ENCODE data around the gene B3GALNT2.

B3GALNT2 gene

DNA sequence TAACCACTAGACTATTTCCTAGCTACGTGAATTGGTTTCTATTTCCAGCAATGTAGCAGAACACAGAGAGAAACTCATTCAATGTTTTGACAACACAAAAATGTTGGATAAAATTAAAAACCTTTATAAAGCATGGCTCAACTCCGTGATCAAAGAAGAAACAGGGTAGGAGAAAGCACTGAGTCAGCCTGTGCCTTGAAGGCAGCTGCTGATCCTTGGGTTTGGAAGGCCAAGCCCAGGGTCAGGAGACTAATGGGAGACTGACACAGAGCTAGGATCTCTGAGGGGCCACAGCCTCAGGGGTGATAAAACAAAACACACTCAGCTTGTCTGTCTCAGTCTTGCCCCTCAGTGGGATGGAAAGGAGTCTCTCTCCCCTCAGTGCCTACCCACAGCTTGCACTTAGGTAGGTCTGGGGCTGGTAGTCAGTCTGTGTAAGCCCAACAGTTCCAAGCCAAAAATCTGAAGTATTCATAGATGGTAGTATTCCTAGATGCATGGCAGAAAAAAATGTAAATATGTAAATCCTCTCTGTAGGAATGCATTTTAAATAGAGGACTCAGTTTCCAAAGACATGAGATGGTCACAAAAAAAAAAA, 53.3 kb downstream of the B3GALNT2 start:
- DNase-seq: no peak

DNA sequence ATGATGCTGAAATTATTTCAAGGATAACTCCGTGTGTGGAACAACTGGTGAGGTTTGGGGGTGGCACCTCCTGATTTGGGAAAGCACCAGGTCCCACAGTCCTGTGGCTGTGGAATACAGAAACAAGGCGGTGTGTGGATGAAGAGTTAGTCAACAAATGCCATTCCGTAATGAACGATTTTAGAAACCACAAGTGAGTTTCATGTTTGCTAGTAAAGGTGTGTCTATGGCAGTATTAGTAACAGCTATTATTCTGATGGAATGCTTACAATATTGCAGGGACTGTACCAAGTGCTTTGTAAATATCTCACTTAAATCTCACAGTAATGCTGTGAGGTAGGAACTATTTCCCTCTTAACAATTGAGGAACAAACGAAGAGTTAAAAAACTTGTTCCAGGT, 53.8 kb downstream of the B3GALNT2 start:
- no peak for DNase-seq

DNA sequence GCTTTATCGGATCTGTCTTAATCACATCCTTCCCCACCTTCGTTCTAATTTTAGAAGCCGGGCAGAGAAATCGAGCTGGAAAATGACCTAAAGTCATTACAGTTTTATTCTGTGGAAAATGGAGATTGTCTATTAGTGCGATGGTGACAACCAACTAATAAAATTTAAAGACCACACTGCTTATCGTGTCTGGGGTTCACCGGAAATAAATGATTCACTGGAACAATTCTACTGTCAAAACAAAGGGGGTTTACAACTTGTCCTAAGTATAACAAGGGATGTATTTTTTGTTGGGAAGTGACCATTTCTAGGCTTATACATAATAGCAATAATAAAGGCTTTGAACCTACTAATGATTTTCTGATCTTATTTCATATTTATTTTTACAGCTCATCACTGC, 55.6 kb downstream of the B3GALNT2 start:
- DNase-seq: no peak

DNA sequence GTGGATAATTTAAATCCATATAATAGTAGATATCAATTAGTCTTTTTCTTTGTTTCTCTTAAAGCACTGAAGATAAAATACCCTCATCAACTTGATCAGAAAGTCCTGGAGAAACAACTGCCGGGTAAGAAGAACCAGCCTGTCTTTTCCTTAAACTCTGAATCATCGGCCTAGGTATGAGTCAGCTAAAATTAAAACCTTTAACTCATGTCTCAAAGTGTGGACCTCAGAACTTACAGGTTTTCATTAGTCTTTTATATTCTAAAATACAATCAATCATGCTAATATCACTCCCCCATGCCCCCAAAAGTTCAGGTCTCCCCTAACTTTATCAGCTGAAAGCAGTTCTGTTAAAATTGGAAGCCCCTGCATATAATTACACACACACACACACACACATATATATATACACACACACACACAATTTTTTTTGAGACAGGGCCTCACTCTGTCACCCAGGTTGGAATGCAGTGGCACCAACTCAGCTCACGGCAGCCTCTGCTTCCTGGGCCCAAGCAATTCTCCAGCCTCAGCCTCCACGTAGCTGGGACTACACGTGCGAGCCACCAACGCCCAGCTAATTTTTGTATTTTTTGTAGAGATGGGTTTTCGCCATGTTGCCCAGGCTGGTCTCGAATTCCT, 61.3 kb downstream of the B3GALNT2 start:
- DNase-seq: no peak

DNA sequence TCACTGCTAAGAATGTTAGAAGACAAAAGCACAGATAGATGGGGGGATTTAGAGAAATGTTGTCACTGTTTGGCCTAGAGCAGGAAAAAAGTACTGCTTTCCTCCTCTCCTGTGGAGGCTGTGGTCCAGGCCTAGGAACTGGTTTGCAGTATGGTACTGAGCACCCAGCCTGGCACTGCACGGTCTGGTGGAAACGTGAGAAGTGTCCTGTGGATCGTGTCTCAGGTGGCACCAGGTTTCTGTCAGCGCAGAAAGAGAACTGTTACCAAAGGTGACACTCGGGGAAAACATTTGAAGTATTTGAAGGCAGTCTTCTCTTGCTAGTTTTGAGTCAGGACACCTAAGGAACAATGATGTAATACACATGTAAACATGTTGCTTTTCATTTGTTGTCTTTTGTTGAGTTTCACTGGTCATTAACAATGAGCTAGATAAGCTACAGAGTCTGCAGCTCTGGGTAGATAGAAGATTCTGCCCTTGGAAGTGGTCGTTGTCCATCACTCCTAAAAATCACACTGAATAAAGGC, 63.0 kb downstream of the B3GALNT2 start:
- no peak for DNase-seq

DNA sequence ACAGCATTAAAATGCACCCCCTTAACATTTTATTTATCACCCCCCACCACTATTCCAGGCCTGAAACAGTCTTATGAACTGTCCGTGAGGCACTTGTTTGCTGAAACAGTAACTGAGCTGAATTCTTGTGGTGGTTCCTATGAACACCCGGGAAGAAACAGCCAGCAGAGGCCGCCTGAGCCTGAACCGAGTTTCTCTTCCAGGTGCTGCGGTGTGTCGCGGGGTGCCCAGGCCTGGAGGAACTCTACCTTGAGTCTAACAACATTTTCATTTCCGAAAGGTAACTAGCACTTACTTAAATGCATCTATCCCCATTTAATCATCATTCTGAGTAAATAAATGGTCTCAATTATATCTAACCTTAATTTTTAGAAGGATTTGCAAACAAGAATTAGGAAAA, 70.3 kb downstream of the B3GALNT2 start:
- no peak for DNase-seq

DNA sequence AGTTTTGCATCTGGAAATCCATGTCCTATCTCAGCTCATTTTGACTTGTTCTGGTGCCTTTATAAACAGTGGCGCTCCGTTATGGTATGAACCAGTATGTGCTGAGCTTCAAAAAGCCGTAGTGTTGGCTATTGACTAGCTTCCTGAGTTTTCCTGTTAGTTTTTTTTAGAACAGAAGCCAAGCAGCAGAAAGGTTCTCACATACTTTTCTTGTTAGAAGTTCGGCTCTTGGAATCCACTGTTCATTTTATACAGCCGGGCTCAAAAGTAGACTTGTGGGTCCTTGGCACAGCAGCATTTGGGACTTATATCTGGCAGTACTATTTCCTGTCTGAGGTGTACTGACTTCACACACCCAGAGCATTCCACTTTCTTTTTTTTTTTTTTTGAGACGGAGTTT, 73.3 kb downstream of the B3GALNT2 start:
- DNase-seq: no peak

DNA sequence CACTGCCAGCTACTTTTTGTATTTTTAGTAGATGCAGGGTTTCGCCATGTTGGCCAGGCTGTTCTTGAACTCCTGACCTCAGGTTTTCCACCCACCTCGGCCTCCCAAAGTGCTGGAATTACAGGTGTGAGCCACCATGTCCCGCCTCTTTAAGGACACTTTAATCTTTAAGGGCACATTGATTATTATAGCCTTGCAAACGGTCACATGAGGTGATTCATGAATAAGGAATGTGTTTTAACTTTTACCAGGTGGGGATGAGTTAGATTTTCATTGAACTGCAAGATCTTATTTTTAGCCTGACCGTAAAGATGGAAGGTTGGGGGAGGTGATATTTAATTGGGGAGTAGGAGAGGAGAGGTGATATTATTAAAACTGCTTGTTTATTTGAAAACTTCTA, 75.1 kb downstream of the B3GALNT2 start:
- DNase-seq: no peak

DNA sequence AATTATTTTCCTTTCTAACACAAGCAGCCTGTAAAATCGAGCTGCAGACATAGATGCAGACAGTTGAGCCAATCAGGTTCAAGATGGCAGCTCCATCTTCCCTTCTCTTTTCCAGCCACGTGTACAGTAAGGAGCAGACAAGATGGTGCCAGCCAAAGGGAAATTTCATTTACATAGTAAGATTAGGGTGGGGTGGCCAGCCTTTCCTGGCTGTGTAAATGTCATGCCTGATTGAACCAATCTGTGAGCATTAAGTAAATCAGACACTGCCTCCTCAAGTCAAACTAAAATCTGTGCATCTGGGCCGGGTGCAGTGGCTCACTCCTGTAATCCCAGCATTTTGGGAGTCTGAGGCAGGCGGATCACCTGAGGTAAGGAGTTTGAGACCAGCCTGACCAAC, 76.8 kb downstream of the B3GALNT2 start:
- DNase-seq: no peak

DNA sequence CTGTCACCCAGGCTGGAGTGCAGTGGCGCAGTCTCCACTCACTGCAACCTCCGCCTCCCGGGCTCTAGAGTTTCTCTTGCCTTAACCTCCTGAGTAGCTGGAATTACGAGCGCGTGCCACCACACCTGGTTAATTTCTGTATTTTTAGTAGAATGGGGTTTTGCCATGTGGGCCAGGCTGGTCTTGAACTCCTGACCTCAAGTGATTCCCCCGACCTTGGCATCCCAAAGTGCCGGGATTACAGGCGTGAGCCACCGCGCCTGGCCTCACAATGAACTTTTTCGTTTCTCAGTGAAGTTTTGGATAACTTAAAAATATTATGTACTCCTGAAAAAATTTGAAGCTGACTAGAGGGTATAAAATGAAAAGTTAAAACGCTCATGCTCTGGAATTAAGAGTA, 77.6 kb downstream of the B3GALNT2 start:
- DNase-seq: no peak

DNA sequence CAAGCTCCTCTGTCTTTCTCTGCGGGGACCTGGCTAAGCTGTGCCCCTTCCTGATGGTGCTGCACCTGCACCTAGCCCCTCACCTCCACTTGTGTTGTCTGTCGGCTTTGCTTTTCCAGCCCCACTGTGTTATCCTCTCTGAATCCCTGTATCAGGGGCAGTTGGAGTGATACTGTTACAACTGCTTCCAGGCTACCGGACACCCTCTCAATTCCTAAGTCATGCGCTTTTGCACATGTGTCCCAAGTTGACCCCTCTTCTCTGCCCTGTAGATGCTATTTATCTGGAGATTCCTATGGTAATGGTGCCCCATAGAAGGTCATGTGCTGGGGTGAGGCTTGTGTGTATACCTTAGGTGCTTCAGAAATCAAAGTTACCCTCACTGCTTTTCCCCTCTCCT, 78.1 kb downstream of the B3GALNT2 start:
- DNase-seq: no peak

DNA sequence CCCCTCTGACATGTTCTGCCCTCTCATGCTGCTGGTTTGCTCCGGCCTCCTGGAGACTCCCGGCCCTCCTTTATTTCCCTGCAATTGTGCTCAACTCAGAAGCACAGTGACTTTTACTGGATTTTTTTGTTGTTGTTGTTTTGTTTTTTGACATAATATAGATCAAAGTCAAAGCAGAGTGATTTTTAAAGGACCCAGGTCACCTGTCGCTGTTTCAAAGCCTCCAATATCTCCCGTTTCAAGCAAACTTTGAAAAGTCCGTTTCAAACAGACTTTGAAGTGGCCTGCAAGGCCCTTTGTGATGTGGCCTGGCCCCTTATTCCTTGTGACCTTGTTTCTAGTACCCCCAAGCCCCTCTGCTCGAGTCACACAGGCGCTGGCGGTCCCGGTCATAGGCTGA, 78.9 kb downstream of the B3GALNT2 start:
- no peak for DNase-seq

DNA sequence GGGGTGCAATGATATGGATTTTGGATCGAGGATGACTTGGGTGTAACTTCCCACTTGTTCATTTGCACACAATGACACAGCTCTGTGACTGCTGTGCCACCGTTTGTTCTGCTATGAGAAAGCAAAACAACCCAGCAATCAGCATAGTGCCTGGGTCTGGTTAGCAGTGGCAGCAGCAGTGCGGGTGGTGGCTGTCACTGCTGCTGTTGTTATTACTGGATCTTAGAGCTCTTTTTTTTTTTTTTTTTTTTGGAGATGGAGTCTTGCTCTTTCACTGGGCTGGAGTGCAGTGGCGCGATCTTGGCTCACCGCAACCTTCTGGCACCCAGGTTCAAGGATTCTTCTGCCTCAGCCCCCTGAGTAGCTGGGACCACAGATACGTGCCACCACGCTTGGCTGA, 80.2 kb downstream of the B3GALNT2 start:
- no peak for DNase-seq

DNA sequence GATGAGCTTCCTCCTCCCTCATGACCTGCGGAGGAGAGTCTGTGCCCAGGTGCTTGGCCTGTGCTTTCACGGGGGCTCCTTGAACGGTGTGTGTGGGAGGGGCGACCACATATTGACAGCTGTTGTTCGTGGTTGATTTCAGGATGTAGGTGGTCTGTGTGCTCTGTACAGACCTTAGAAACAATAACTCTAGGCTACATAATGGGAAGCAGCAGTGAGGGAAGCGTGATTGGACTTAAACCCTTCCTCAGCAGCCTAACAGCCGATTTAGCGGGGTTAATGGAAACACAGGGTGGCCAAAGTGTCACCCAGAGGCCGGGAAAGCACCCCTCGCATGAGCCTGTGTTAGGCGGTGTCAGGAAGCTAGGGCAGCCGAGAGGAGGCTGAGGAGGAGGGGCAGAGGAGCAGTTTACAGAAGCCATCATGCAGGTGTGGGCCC, 81.0 kb downstream of the B3GALNT2 start:
- peak; percentile 7 to 9 for DNase-seq

DNA sequence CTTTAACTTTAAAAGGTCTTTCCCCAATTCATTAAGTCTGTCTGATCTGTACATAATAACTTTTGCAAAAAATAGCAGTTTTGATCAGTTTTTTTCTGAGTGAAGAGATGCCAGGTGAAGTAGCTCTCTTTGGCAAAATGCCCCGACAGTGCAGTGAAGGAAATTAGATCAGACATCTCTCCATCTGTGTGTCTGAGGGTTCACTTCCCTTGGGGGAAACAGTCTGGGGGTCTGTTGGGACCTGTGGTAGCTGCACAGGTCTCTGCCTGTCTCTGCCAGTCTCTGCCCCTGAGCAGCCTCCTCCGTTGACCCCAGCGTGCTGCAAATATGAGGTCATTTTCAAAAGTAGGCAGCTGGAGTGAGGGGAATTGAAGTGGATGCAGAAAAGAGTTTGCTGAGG, 82.5 kb downstream of the B3GALNT2 start:
- no peak for DNase-seq

DNA sequence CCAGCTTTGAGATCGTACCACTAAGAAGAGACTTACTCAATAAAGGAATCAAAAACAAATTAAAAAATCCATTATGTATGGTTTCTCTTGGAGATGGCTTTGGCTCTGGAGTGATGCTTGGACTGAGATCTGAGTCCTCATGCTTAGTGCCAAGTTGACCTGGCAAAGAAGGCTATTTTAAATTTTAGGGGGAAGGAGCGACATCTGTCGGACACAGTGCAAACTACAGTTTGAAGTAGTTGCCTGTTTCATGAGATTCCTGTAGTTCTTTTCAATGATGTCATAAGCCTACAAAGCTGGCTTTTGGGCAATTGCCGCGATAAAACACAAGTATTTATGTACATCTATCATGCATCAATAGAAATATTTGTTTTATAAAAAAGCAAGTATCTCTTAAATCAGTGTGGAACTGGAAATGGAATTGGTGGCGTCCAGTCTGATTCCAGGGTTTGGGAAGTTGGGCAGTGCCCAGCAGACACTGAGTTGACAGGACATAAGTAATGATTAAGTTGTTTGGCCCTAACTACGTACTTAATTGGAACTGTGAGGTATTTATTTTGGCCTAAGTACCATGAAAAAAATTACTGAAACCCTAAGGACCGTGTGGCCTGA, 87.1 kb downstream of the B3GALNT2 start:
- DNase-seq: peak; percentile 56 to 74

DNA sequence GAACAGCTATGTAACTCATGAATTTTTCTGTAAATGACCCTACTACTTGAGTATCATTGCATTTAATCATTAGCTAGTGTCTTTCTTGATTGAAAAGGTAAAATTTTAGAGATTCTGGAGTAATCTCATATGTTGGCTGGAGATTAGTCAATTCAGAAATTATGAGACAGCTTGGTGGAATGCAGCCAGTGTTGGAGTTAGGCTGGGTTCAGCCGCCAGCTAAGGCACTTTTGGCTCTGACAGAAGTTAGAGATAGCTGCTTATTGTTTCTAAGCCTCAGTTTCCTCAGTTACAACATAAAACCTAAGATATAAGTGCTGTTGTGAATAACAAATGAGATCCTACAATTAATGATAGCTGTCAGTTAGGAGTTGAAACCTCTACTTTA, 87.6 kb downstream of the B3GALNT2 start:
- no peak for DNase-seq

DNA sequence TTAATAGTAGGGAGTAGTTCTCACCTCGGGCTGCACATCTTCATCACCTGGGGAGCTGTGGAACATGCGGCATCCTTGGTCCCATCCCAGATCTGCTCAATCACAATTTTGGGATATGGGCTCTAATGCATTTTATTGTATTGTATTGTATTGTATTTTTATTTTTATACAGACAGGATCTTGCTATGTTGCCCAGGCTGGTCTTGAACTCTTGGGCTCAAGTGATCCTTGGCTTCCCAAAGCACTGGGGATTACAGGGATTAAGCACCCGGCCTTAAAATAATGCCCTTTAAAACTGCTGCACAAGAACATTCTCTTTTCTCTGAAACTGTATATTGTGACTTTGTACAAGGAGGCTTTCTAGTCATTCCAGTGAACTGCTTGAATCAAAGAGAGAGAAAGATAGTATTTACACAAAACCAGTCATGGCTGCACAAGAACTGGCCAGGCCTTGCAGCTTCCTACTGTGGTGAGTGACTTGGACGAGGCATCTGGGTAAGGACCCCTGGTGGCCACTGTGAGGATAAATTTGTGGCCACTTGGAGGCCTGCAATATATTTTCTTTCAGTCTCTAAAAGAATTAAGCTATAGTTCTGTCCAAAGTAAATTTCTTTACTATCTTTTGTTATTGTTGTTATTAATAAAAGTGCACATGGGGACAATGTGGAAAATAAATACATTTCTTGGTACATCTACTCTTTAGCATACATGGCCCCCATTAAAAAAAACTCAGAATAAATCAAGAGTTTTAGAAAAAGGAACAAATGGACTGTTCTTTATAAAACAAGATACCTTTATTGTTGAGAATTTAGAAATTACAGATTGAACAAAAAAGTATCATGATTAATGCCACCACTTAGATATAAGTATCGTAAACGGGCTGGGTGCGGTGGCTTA, 89.0 kb downstream of the B3GALNT2 start:
- peak; percentile 67 to 72 for DNase-seq

DNA sequence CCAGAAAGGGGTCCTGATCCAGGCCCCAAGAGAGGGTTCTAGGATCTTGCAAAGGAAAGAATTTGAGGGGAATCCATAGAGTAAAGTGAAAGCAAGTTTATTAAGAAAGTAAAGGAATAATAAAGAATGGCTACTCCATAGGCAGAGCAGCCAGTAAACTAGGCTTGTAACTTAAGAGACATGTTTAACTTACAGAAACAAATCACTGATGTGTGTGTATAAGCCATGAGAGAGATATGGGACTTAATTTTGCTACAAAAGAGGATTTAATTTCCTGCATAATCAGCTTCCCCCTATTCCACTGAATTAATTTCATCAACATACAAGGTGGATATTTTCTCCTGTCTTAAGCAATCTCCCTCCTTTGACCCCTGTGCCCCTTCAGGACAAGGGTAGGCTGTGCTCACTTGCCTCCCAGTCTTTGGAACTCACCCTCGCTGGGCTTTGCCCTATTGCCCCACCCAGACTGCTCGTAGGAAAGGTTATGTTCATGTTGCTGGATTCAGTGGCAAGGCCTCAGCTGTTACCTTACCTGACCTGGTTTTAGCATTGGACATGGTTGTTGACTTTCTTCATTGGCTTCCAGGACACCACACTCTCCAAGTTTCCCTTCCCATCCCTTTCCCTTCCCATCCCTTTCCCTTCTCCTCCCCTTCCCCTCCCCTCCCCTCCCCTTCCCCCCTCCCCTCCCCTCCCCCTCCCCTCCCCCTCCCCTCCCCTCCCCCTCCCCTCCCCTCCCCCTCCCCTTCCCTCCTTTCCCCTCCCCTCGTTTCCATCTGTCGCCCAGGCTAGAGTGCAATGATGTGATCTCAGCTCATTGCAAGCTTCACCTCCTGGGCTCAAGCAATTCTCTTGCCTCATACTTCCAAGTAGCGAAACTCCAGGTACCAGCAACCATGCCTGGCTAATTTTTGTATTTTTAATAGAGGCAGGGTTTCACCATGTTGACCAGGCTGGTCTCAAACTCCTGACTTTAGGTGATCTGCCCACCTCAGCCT, 92.5 kb downstream of the B3GALNT2 start:
- no peak for DNase-seq

DNA sequence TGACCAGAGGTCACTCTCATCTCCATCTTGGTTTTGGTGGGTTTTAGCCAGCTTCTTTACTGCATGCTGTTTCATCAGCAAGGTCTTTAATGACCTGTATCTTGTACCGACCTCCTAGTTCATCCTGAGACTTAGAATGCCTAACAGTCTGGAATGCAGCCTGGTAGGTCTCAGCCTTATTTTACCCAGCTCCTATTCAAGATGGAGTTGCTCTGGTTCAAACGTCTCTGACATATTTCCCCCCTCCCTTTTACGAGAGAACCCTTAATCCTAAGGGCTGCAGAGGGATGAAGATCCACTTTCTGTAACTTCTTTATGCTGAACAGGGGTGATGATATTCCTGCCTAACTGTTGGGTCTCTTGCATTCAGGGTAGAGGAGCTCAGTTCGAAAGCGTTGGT, 93.8 kb downstream of the B3GALNT2 start:
- DNase-seq: no peak

DNA sequence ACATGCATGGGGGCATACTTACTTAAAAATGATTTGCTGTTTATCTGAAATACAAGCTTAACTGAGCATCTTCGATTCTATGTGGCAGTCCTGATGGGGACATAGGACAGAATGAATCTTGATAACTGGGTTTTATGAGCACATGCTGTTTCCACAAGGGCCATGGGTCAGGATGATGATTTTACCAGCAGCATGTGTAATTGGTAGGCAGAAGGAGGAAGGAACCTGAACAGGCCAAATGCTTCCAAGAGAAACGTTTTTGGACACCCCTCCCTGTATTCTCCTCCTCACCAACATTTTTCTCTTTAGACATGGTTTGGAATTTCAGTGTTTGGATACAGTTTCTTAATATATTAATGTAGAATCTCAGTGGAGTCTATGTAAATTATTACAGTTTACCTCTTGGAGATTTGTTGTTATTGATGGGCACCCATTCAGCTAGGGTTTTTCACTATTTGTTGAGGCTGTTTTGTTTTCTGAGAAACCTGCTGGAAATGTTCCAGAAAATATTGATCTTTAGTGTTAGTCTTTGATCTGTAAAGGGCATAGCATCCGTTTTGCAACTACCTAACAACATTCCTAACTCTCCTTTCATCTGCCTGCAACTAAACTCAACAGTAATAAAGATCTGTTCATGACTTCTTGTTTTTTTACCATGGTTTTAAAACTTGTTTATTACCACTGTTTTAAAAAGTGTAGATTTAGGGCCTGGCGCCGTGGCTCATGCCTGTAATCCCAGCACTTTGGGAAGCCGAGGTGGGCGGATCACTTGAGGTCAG, 95.0 kb downstream of the B3GALNT2 start:
- no peak for DNase-seq

Measured in CD4-positive, alpha-beta T cell treated with Interleukin-1 beta for 1 hour (primary cell).